ENCODE data around the gene SPTBN4.

The SPTBN4 gene

DNA sequence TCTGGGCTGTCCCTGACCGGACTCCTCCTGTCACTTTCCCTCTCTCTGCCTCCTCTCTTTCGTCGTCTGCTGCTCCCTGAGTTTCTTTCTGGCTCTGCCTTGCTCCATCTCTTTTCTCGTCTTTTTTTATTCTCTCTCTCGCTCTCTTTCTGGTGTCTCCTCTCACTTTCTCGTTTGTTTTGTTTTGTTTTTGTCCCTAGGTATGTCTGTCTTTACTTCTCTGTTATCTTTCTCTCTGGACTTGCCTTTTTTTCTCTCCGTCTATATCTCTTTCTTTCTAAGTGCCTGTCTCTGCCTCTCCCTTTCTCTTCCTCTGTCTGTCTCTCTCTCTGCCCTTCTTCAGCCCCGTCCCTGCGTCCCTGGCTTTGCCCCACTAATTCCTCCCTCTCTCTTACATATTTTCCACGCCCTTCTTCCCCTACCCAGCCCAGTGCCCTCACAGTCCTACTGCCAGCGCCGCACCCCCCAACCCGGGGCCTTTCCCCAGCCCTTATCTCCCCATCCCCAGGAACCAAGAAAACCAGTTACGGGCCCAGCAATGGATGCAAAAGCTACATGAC, 61.8 kb downstream of the SPTBN4 start:
- peak overlapping the region; percentile 60 for H2AFZ ChIP-seq (ENCODE audit: low read depth)
- peak overlapping the region; percentile 29; the same call in 1 of the 2 replicates for H3K4me2 ChIP-seq
- no peaks in the 10 kb centered on the region for H4K20me1 ChIP-seq (ENCODE audit: insufficient read depth)
- TF ChIP-seq, protein P1, sequence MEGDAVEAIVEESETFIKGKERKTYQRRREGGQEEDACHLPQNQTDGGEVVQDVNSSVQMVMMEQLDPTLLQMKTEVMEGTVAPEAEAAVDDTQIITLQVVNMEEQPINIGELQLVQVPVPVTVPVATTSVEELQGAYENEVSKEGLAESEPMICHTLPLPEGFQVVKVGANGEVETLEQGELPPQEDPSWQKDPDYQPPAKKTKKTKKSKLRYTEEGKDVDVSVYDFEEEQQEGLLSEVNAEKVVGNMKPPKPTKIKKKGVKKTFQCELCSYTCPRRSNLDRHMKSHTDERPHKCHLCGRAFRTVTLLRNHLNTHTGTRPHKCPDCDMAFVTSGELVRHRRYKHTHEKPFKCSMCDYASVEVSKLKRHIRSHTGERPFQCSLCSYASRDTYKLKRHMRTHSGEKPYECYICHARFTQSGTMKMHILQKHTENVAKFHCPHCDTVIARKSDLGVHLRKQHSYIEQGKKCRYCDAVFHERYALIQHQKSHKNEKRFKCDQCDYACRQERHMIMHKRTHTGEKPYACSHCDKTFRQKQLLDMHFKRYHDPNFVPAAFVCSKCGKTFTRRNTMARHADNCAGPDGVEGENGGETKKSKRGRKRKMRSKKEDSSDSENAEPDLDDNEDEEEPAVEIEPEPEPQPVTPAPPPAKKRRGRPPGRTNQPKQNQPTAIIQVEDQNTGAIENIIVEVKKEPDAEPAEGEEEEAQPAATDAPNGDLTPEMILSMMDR (conservative IDR thresholded peaks at IDR 0.05; ENCODE audit: low read depth, low read length), result no peak
- no peak overlapping the region for H3K9ac ChIP-seq
- H3K4me3 ChIP-seq (IDR thresholded peaks at IDR 0.05; ENCODE audit: insufficient read depth, low read depth, low read length), result no peak overlapping the region
- no peaks in the 10 kb centered on the region for H3K27me3 ChIP-seq (ENCODE audit: insufficient read depth, low read depth)
- H3K27ac ChIP-seq, result no peak overlapping the region
- no peaks in the 10 kb centered on the region for H3K79me2 ChIP-seq (ENCODE audit: insufficient read depth, low read depth)
- H3K36me3 ChIP-seq (ENCODE audit: insufficient read depth), result no peaks in the 10 kb centered on the region
- peaks cover 26% of the 10 kb centered on the region for H3K4me1 ChIP-seq (ENCODE audit: low read depth, poor library complexity, severe bottlenecking)

DNA sequence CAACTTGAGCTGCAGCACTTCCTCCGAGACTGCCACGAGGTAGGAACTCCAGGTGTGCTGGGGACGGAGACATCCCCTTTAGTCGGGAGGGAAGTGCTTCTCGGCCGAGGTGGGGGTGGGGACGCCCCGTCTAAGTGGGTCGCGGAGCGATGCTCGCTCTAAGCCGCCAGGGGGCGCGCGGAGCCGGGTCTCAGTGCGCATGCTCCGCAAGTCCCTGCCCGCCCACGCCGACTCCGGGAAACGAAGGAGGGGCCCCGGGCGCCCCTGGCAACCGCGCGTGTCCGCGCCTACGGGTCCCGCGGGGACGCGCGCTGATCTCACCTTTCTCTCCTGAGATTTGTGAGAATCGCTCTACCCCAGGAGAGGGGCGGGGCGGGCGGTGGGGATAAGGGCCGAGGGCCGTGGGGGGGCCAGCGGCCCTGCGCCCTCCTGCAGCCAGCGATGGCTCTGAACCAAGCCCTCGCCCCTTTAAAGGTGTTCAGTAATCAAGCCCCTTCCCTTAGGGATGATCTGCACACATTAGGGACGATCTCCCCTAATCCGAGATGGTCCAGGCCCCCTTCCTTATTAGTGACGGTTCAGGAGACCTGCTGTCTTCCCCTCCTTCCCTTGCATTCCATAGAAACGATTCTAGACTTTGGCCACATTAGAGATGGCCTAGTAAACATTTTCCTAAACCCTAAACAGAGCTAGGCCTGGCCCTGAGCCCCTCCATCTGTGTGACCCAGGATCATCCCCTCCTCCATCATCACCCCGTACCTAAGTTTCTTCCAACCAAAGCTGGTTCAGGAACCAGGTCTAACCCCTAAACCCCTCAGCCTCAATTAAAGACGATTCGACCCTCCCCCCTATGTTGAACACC, 62.5 kb downstream of the SPTBN4 start:
- H3K36me3 ChIP-seq (ENCODE audit: insufficient read depth), result no peaks in the 10 kb centered on the region
- TF ChIP-seq, protein P1 (conservative IDR thresholded peaks at IDR 0.05; ENCODE audit: low read depth, low read length), result peak; percentile 94
- H3K4me3 ChIP-seq (IDR thresholded peaks at IDR 0.05; ENCODE audit: insufficient read depth, low read depth, low read length), result no peak overlapping the region
- H4K20me1 ChIP-seq (ENCODE audit: insufficient read depth), result no peaks in the 10 kb centered on the region
- H3K27ac ChIP-seq, result no peak overlapping the region
- H3K79me2 ChIP-seq (ENCODE audit: insufficient read depth, low read depth), result no peaks in the 10 kb centered on the region
- no peaks in the 10 kb centered on the region for H3K27me3 ChIP-seq (ENCODE audit: insufficient read depth, low read depth)
- H3K4me1 ChIP-seq (ENCODE audit: low read depth, poor library complexity, severe bottlenecking), result peaks cover 18% of the 10 kb centered on the region
- peak overlapping the region; percentile 56 for H3K4me2 ChIP-seq
- H3K9ac ChIP-seq, result no peak overlapping the region
- H2AFZ ChIP-seq (ENCODE audit: low read depth), result peak overlapping the region; percentile 60

DNA sequence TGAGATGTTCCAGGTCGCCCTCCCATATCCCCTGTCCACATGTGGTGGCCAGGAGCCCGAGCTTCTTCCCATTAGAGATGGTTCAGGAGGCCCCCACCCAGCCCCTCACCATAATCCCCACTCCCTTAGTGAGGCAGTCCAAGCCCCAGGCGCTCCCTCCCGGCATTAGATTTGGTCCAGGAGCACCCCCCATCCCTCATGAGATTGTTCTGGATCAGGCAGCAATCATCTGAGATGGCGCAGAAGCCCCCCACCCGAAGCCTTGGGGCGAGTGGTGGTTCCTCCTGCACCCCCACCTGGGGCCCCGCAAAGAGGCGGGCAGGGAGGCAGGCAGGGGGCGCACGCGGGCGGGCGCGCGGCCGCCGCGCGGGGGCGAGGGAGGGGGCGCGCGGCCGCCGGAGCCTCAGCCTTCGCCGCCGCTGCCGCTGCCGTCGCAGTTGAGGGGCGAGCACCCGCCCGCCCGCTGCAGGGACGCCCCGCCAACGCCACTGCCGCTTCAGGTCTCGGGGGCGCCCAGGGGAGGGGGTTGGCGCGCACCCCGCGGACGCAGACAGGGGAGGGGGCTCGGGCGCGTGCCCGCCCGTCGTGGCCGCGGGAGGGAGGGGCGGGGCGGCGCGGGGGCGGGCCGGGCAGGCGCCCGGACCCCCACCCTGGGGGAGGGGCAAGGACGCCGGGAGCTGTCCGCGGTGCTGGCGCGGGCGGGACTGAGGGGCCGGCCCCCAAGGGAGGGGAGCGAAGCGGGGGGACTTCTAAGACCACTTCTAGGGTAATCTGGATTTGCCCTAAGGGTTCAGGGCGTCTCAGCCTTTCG, 63.5 kb downstream of the SPTBN4 start:
- TF ChIP-seq, protein P1 (conservative IDR thresholded peaks at IDR 0.05; ENCODE audit: low read depth, low read length), result 0 out of 2 replicates have a peak, but pooled peaks have one; percentile 42
- H2AFZ ChIP-seq (ENCODE audit: low read depth), result peak overlapping the region; percentile 60; the same call in 1 of the 2 replicates
- H3K27ac ChIP-seq, result no peak overlapping the region
- no peaks in the 10 kb centered on the region for H4K20me1 ChIP-seq (ENCODE audit: insufficient read depth)
- peak overlapping the region; percentile 56 for H3K4me2 ChIP-seq
- H3K4me1 ChIP-seq (ENCODE audit: low read depth, poor library complexity, severe bottlenecking), result peaks cover 14% of the 10 kb centered on the region
- H3K4me3 ChIP-seq (IDR thresholded peaks at IDR 0.05; ENCODE audit: insufficient read depth, low read depth, low read length), result no peak overlapping the region
- H3K9ac ChIP-seq, result no peak overlapping the region
- H3K36me3 ChIP-seq (ENCODE audit: insufficient read depth), result no peaks in the 10 kb centered on the region
- H3K79me2 ChIP-seq (ENCODE audit: insufficient read depth, low read depth), result no peaks in the 10 kb centered on the region
- no peaks in the 10 kb centered on the region for H3K27me3 ChIP-seq (ENCODE audit: insufficient read depth, low read depth)

DNA sequence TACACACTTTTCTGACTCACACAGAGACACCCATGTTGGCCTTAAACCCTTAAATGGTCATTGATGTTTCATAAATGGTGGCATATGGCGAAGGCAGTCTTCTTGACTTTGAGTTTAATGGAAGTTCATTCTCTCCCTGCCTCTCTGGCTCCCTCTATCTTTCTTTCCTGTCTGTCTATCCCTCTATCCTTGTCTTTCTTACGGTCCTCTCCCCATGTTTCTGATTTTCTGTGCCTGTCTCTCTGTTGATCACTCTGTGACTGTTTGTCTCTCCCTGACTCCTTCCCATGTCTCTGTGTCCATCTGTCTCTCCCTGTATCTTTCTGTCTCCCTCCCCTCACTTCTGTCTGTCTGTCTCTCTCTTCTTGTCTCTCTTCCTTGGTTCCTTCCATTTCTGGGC, 66.7 kb downstream of the SPTBN4 start:
- H3K4me3 ChIP-seq (IDR thresholded peaks at IDR 0.05; ENCODE audit: insufficient read depth, low read depth, low read length), result no peak overlapping the region
- H3K79me2 ChIP-seq (ENCODE audit: insufficient read depth, low read depth), result no peaks in the 10 kb centered on the region
- no peaks in the 10 kb centered on the region for H3K36me3 ChIP-seq (ENCODE audit: insufficient read depth)
- H3K9ac ChIP-seq, result no peak overlapping the region
- H4K20me1 ChIP-seq (ENCODE audit: insufficient read depth), result no peaks in the 10 kb centered on the region
- TF ChIP-seq, protein P1 (conservative IDR thresholded peaks at IDR 0.05; ENCODE audit: low read depth, low read length), result no peak
- H2AFZ ChIP-seq (ENCODE audit: low read depth), result no peak overlapping the region
- H3K27ac ChIP-seq, result no peak overlapping the region
- no peak overlapping the region for H3K4me2 ChIP-seq
- H3K4me1 ChIP-seq (ENCODE audit: low read depth, poor library complexity, severe bottlenecking), result peaks cover 14% of the 10 kb centered on the region
- no peaks in the 10 kb centered on the region for H3K27me3 ChIP-seq (ENCODE audit: insufficient read depth, low read depth)
